A549 (cell line): ENCODE measurements around the gene TOP3A. TPM values are rescaled to one million over a fixed set of nuclear protein-coding genes. Genes with fewer than 3 reads are reported as not detected.

Source experiments
- ATAC-seq, 2 experiments: fragments of 200-7000 bp in 1 of 2; fragments of >200 bp in 1 of 2; cut with Nextera tagmentation in 1 of 2; cut with Tn5 transposase in 1 of 2; 3 replicates each; pipeline versions ENCODE4 v1.8.0 to v1.9.1; 2018 to 2020; ENCODE audit warnings: mild to moderate bottlenecking in 1 of 2, moderate library complexity in 1 of 2
- CTCF ChIA-PET: fragments of 300-600 bp; sonication (Branson Sonifier 250); formaldehyde crosslinking; extraction: SDS; loops from one replicate; lab custom pipeline; 2021; ENCODE audit warnings: antibody characterized with exemption, inconsistent platforms; lab: Yijun Ruan, JAX
- POLR2A ChIA-PET: fragments of 350-600 bp; formaldehyde crosslinking; extraction: SDS; loops from one replicate; lab custom pipeline; 2021; ENCODE audit warnings: antibody characterized with exemption, inconsistent platforms; lab: Yijun Ruan, JAX
- DNase-seq, 2 experiments: peaks; one replicate each; pipeline versions ENCODE4 v3.0.0 to v3.0.0-alpha.2; 2011 to 2016; ENCODE audit warnings: low read depth in 1 of 2, low spot score in 1 of 2
- FAIRE-seq: peaks from 2 replicates; lab custom pipeline; 2011; peaks lifted over from hg19 to GRCh38; lab: Jason Lieb, UNC
- H3K27ac ChIP-seq, 2 experiments: fragments of >200 bp; sonication (Bioruptor Twin); formaldehyde crosslinking; 3 replicates each; pipeline ENCODE4 v1.5.1; 2016 to 2017
- H3K4me1 ChIP-seq: fragments of >200 bp; sonication (Bioruptor Twin); formaldehyde crosslinking; 3 replicates; pipeline ENCODE4 v1.6.1; 2016
- H3K4me2 ChIP-seq: fragments of >200 bp; sonication (Bioruptor Twin); formaldehyde crosslinking; 3 replicates; pipeline ENCODE4 v1.6.1; 2016
- H3K4me3 ChIP-seq: fragments of >200 bp; sonication (Bioruptor Twin); formaldehyde crosslinking; 3 replicates; pipeline ENCODE4 v1.5.1; 2016
- H3K9me3 ChIP-seq: fragments of >200 bp; sonication (Bioruptor Twin); formaldehyde crosslinking; 3 replicates; pipeline ENCODE4 v1.6.1; 2016
- BCL3 ChIP-seq: fragments of >200 bp; sonication (Bioruptor Twin); formaldehyde crosslinking; IDR thresholded peaks from 3 replicates; pipeline ENCODE4 v1.6.1; 2016
- CBX8 ChIP-seq: fragments of 200-600 bp; sonication (generic); IDR thresholded peaks from 2 replicates; pipeline ENCODE4 v1.6.1; 2016
- CEBPB ChIP-seq, 2 experiments: fragments of >200 bp in 1 of 2; sonication (Bioruptor Twin) in 1 of 2; formaldehyde crosslinking in 1 of 2; IDR thresholded peaks; 2 replicates each; pipeline ENCODE4 v1.6.1; 2012 to 2016
- CTCF ChIP-seq: fragments of >200 bp; sonication (Bioruptor Twin); formaldehyde crosslinking; IDR thresholded peaks from 3 replicates; pipeline ENCODE4 v1.5.1; 2016
- EHF ChIP-seq: fragments of 250-450 bp; sonication (Bioruptor Pico); IDR thresholded peaks from 2 replicates; pipeline ENCODE4 v1.5.0; 2020; ENCODE audit warnings: mild to moderate bottlenecking
- ELK1 ChIP-seq: fragments of 150-350 bp; IDR thresholded peaks from 2 replicates; pipeline ENCODE4 v1.6.1; 2014; ENCODE audit warnings: low read depth, mild to moderate bottlenecking, low read length
- FOXS1 ChIP-seq: fragments of 250-450 bp; sonication (Bioruptor Pico); IDR thresholded peaks from 2 replicates; pipeline ENCODE4 v1.5.0; 2020; ENCODE audit warnings: mild to moderate bottlenecking, moderate library complexity
- HEYL ChIP-seq: fragments of 250-450 bp; sonication (Bioruptor Pico); IDR thresholded peaks from 2 replicates; pipeline ENCODE4 v1.8.0; 2021; ENCODE audit warnings: mild to moderate bottlenecking, moderate library complexity
- HMGXB4 ChIP-seq: fragments of 250-450 bp; sonication (Bioruptor Pico); IDR thresholded peaks from 2 replicates; pipeline ENCODE4 v1.5.0; 2021; ENCODE audit warnings: mild to moderate bottlenecking, moderate library complexity, borderline replicate concordance
- HOXA7 ChIP-seq: fragments of 250-450 bp; sonication (Bioruptor Pico); IDR thresholded peaks from 2 replicates; pipeline ENCODE4 v1.5.0; 2020; ENCODE audit warnings: mild to moderate bottlenecking, moderate library complexity
- HOXB13 ChIP-seq: fragments of 250-450 bp; sonication (Bioruptor Pico); IDR thresholded peaks from 2 replicates; pipeline ENCODE4 v1.5.0; 2020; ENCODE audit warnings: low read depth, mild to moderate bottlenecking, moderate library complexity
- HOXB5 ChIP-seq: fragments of 250-450 bp; sonication (Bioruptor Pico); IDR thresholded peaks from 2 replicates; pipeline ENCODE4 v1.5.0; 2020; ENCODE audit warnings: mild to moderate bottlenecking, moderate library complexity
- JUNB ChIP-seq: fragments of >200 bp; sonication (Bioruptor Twin); formaldehyde crosslinking; IDR thresholded peaks from 2 replicates; pipeline ENCODE4 v1.6.1; 2016
- MAX ChIP-seq: IDR thresholded peaks from 2 replicates; pipeline ENCODE4 v1.6.1; 2012
- MYC ChIP-seq: IDR thresholded peaks from 2 replicates; pipeline ENCODE4 v1.6.1; 2012; ENCODE audit warnings: mild to moderate bottlenecking, inconsistent platforms, low read length, improper control_type of control experiment, borderline replicate concordance
- NFE2L2 ChIP-seq: fragments of 150-350 bp; conservative IDR thresholded peaks from 2 replicates; pipeline ENCODE4 v1.6.1; 2014; ENCODE audit warnings: low read length
- PBX3 ChIP-seq: IDR thresholded peaks from 2 replicates; pipeline ENCODE4 v1.6.1; 2012
- POLR2A ChIP-seq: IDR thresholded peaks from 2 replicates; pipeline ENCODE4 v1.6.1; 2012; ENCODE audit warnings: mild to moderate bottlenecking, low read length
- RAD21 ChIP-seq, 2 experiments: fragments of >200 bp in 1 of 2; sonication (Bioruptor Twin) in 1 of 2; formaldehyde crosslinking in 1 of 2; IDR thresholded peaks in 1 of 2; conservative IDR thresholded peaks in 1 of 2; 2 replicates in 1 of 2; 3 replicates in 1 of 2; pipeline ENCODE4 v1.6.1; 2012 to 2018; ENCODE audit warnings: inconsistent platforms in 1 of 2
- RFX5 ChIP-seq: fragments of 450-650 bp; IDR thresholded peaks from 2 replicates; pipeline ENCODE4 v1.7.1; 2014; ENCODE audit warnings: antibody characterized with exemption, mild to moderate bottlenecking, moderate library complexity
- SREBF2 ChIP-seq: fragments of 450-650 bp; IDR thresholded peaks from 2 replicates; pipeline ENCODE4 v1.6.1; 2014; ENCODE audit warnings: mild to moderate bottlenecking, moderate library complexity
- TFCP2L1 ChIP-seq: fragments of 250-450 bp; sonication (Bioruptor Pico); IDR thresholded peaks from 2 replicates; pipeline ENCODE4 v1.5.0; 2021; ENCODE audit warnings: mild to moderate bottlenecking
- TP53 ChIP-seq: fragments of 250-450 bp; sonication (Bioruptor Pico); IDR thresholded peaks from 2 replicates; pipeline ENCODE4 v1.5.0; 2021; ENCODE audit warnings: mild to moderate bottlenecking, moderate library complexity
- USF2 ChIP-seq: fragments of 450-650 bp; IDR thresholded peaks from 2 replicates; pipeline ENCODE4 v1.6.1; 2014; ENCODE audit warnings: antibody characterized with exemption
- ZFP36 ChIP-seq: fragments of 450-650 bp; IDR thresholded peaks from 2 replicates; pipeline ENCODE4 v1.6.1; 2014; ENCODE audit warnings: borderline replicate concordance; ENCODE audit not compliant: partially characterized antibody
- WGBS: methylation state at CpG from one replicate; pipeline ENCODE4 v1.1.6; 2017; ENCODE audit errors: missing lambda C conversion rate; 5-methylcytosine and 5-hydroxymethylcytosine counted together
- polyA plus RNA-seq, 4 experiments: library from polyadenylated mRNA; depleted of rRNA in 3 of 4; stranded (reverse); fragments of >200 nt; fragmentation: RNase III in 1 of 4; extraction: RNeasy Plus Mini Kit Qiagen cat#74134 plus additional on column Dnase treatment in 1 of 4; gene quantifications; 2 replicates in 3 of 4; 3 replicates in 1 of 4; pipeline ENCODE4 v1.2.3, GENCODE V29; 2011 to 2017

TOP3A gene
- polyA plus RNA-seq, 2 of the 4 experiments (the other 2 are of a cell fraction) = 29.0 to 29.3 TPM

GRCh38 chr17:18323507-18324139 is 8.8 kb upstream of the TOP3A start:
- no peak overlapping the region for H3K4me3 ChIP-seq
- CTCF ChIA-PET = interaction anchor here (2.0 kb wide), 1 partner anchor 76 kb away, joined by 7 read pairs; no protein-coding TSS in a partner anchor
- 95% methylated on average over 16 of the region's 16 CpGs for WGBS

GRCh38 chr17:18323007-18323406 is 8.2 kb upstream of the TOP3A start:
- ChIA-PET CTCF (interaction anchor here (2.5 to 3.3 kb wide), 2 partner anchors 9 to 17 kb away, joined by 9 to 10 read pairs; no protein-coding TSS in a partner anchor), POLR2A (interaction anchor here (1.1 kb wide), 1 partner anchor 8 kb away, joined by 3 read pairs; the partner anchor contains the start of genes SMCR8 and TOP3A)
- DNase-seq (peak; percentile 30 to 45), FAIRE-seq (no peak), ATAC-seq (peak; percentile 38 to 40; a peak in 3 of 6 replicates)
- Histone ChIP-seq H3K27ac (no peak overlapping the region), H3K4me1 (peaks cover 8% of the 10 kb centered on the region; the same call in 2 of the 3 replicates), H3K4me3 (no peak overlapping the region), H3K9me3 (no peaks in the 10 kb centered on the region), H3K4me2 (no peak overlapping the region)
- TF ChIP-seq CEBPB (IDR thresholded peaks at IDR 0.05) = no peak
- no peak for TF ChIP-seq POLR2A
- no peak for TF ChIP-seq JUNB
- no peak for TF ChIP-seq HOXA7 (CRISPR knock-in tag)
- TF ChIP-seq RAD21 (conservative IDR thresholded peaks at IDR 0.05 in 1 of 2, IDR thresholded peaks at IDR 0.05 in 1 of 2) = peak in 1 of 2 experiments; percentile 32; a peak in 2 of 5 replicates
- TF ChIP-seq FOXS1 (CRISPR knock-in tag) = no peak
- TF ChIP-seq ELK1 = no peak
- no peak for TF ChIP-seq USF2
- peak; percentile 40; the same call in 1 of the 2 replicates for TF ChIP-seq MYC
- TF ChIP-seq CTCF = peak; percentile 13; the same call in 1 of the 3 replicates
- TF ChIP-seq HEYL (CRISPR knock-in tag) = no peak
- TF ChIP-seq TP53 = no peak
- no peak for TF ChIP-seq HMGXB4
- no peak for TF ChIP-seq NFE2L2
- peak; percentile 58; the same call in 1 of the 2 replicates for TF ChIP-seq MAX
- TF ChIP-seq TFCP2L1 (CRISPR knock-in tag) = no peak
- no peak for TF ChIP-seq SREBF2
- WGBS = 46% methylated on average over 3 of the region's 3 CpGs

More at GRCh38 chr17:18323507-18324139, 8.8 kb upstream of the TOP3A start:
- Histone ChIP-seq H3K4me1 (peaks cover 3% of the 10 kb centered on the region; the same call in 2 of the 3 replicates), H3K4me2 (no peak overlapping the region), H3K9me3 (no peaks in the 10 kb centered on the region), H3K27ac (no peak overlapping the region)
- no peak for DNase-seq
- no peak for TF ChIP-seq RFX5
- no peak for TF ChIP-seq ZFP36
- TF ChIP-seq PBX3 = no peak
- no peak for TF ChIP-seq BCL3
- no peak for TF ChIP-seq NFE2L2
- TF ChIP-seq CBX8 = no peak
- TF ChIP-seq FOXS1 (CRISPR knock-in tag) = no peak
- TF ChIP-seq EHF (CRISPR knock-in tag) = no peak
- no peak for TF ChIP-seq HOXB13 (CRISPR knock-in tag)
- TF ChIP-seq HOXB5 = no peak
- no peak for ATAC-seq
- no peak for FAIRE-seq
- POLR2A ChIA-PET = interaction anchor here (1.1 kb wide), 1 partner anchor 9 kb away, joined by 3 read pairs; the partner anchor contains the start of genes SMCR8 and TOP3A
